ENCODE measurements around the gene SHPK.

The SHPK gene

GRCh38 chr17:3658784-3659449 is 22.9 kb upstream of the SHPK start:
- no peak overlapping the region for H3K4me3 ChIP-seq (ENCODE audit: low read length)
- no peak overlapping the region for H3K27ac ChIP-seq (ENCODE audit: low read depth, low read length)
- no peaks in the 10 kb centered on the region for H3K9me3 ChIP-seq (ENCODE audit: insufficient read depth, low read depth, low read length)
- peaks cover 29% of the 10 kb centered on the region for H3K36me3 ChIP-seq (ENCODE audit: insufficient read depth, low read length)
- H3K9ac ChIP-seq (ENCODE audit: low read depth, low read length), result no peak overlapping the region
- no peaks in the 10 kb centered on the region for H3K27me3 ChIP-seq (ENCODE audit: insufficient read depth, low read length)
- 87% methylated on average over 22 of the region's 22 CpGs for WGBS
- H3K4me1 ChIP-seq (ENCODE audit: insufficient read depth, low read length), result 0 out of 2 replicates have a peak, but pooled peaks cover 5% of the 10 kb centered on the region

- Histone ChIP-seq H3K36me3 (ENCODE audit: insufficient read depth, low read length) (peaks cover 22% of the 10 kb centered on the region), H3K4me1 (ENCODE audit: insufficient read depth, low read length) (0 out of 2 replicates have a peak, but pooled peaks cover 5% of the 10 kb centered on the region), H3K4me3 (ENCODE audit: low read length) (no peak overlapping the region), H3K9me3 (ENCODE audit: insufficient read depth, low read depth, low read length) (no peaks in the 10 kb centered on the region), H3K27ac (ENCODE audit: low read depth, low read length) (no peak overlapping the region), H3K9ac (ENCODE audit: low read depth, low read length) (no peak overlapping the region), H3K27me3 (ENCODE audit: insufficient read depth, low read length) (no peaks in the 10 kb centered on the region)
- 92% methylated on average over 42 of the region's 42 CpGs for WGBS
Measured at GRCh38 chr17:3657874-3658783, 22.1 kb upstream of the SHPK start.

- Histone ChIP-seq H3K27ac (ENCODE audit: low read depth, low read length) (no peak overlapping the region), H3K4me1 (ENCODE audit: insufficient read depth, low read length) (0 out of 2 replicates have a peak, but pooled peaks cover 5% of the 10 kb centered on the region), H3K27me3 (ENCODE audit: insufficient read depth, low read length) (no peaks in the 10 kb centered on the region), H3K9me3 (ENCODE audit: insufficient read depth, low read depth, low read length) (no peaks in the 10 kb centered on the region), H3K36me3 (ENCODE audit: insufficient read depth, low read length) (peaks cover 20% of the 10 kb centered on the region), H3K4me3 (ENCODE audit: low read length) (no peak overlapping the region), H3K9ac (ENCODE audit: low read depth, low read length) (no peak overlapping the region)
- WGBS, result 93% methylated on average over 7 of the region's 7 CpGs
Measured at GRCh38 chr17:3657588-3657869, 21.5 kb upstream of the SHPK start.

GRCh38 chr17:3656755-3657587 is 20.9 kb upstream of the SHPK start:
- 92% methylated on average over 15 of the region's 16 CpGs for WGBS
- 0 out of 2 replicates have a peak, but pooled peaks cover 5% of the 10 kb centered on the region for H3K4me1 ChIP-seq (ENCODE audit: insufficient read depth, low read length)
- H3K27me3 ChIP-seq (ENCODE audit: insufficient read depth, low read length), result no peaks in the 10 kb centered on the region
- H3K4me3 ChIP-seq (ENCODE audit: low read length), result no peak overlapping the region
- no peaks in the 10 kb centered on the region for H3K9me3 ChIP-seq (ENCODE audit: insufficient read depth, low read depth, low read length)
- peaks cover 20% of the 10 kb centered on the region for H3K36me3 ChIP-seq (ENCODE audit: insufficient read depth, low read length)
- no peak overlapping the region for H3K9ac ChIP-seq (ENCODE audit: low read depth, low read length)
- no peak overlapping the region for H3K27ac ChIP-seq (ENCODE audit: low read depth, low read length)

GRCh38 chr17:3656353-3656752 is 20.3 kb upstream of the SHPK start:
- Histone ChIP-seq H3K9me3 (ENCODE audit: insufficient read depth, low read depth, low read length) (no peaks in the 10 kb centered on the region), H3K27ac (ENCODE audit: low read depth, low read length) (no peak overlapping the region), H3K36me3 (ENCODE audit: insufficient read depth, low read length) (peaks cover 20% of the 10 kb centered on the region), H3K4me3 (ENCODE audit: low read length) (no peak overlapping the region), H3K4me1 (ENCODE audit: insufficient read depth, low read length) (0 out of 2 replicates have a peak, but pooled peaks cover 5% of the 10 kb centered on the region), H3K27me3 (ENCODE audit: insufficient read depth, low read length) (no peaks in the 10 kb centered on the region), H3K9ac (ENCODE audit: low read depth, low read length) (no peak overlapping the region)
- 96% methylated on average over 15 of the region's 16 CpGs for WGBS

GRCh38 chr17:3655766-3656165 is 19.7 kb upstream of the SHPK start:
- Histone ChIP-seq H3K9ac (ENCODE audit: low read depth, low read length) (no peak overlapping the region), H3K4me3 (ENCODE audit: low read length) (no peak overlapping the region), H3K27me3 (ENCODE audit: insufficient read depth, low read length) (no peaks in the 10 kb centered on the region), H3K27ac (ENCODE audit: low read depth, low read length) (no peak overlapping the region), H3K4me1 (ENCODE audit: insufficient read depth, low read length) (0 out of 2 replicates have a peak, but pooled peaks cover 5% of the 10 kb centered on the region), H3K9me3 (ENCODE audit: insufficient read depth, low read depth, low read length) (no peaks in the 10 kb centered on the region), H3K36me3 (ENCODE audit: insufficient read depth, low read length) (peaks cover 15% of the 10 kb centered on the region)
- WGBS, result 91% methylated on average over 8 of the region's 11 CpGs

- Histone ChIP-seq H3K4me3 (ENCODE audit: low read length) (no peak overlapping the region), H3K27ac (ENCODE audit: low read depth, low read length) (no peak overlapping the region), H3K27me3 (ENCODE audit: insufficient read depth, low read length) (no peaks in the 10 kb centered on the region), H3K4me1 (ENCODE audit: insufficient read depth, low read length) (no peaks in the 10 kb centered on the region), H3K36me3 (ENCODE audit: insufficient read depth, low read length) (peaks cover 28% of the 10 kb centered on the region), H3K9ac (ENCODE audit: low read depth, low read length) (no peak overlapping the region), H3K9me3 (ENCODE audit: insufficient read depth, low read depth, low read length) (no peaks in the 10 kb centered on the region)
- 76% methylated on average over 20 of the region's 20 CpGs for WGBS
Measured at GRCh38 chr17:3647769-3648555, 11.9 kb upstream of the SHPK start.

- Histone ChIP-seq H3K27me3 (ENCODE audit: insufficient read depth, low read length) (no peaks in the 10 kb centered on the region), H3K4me1 (ENCODE audit: insufficient read depth, low read length) (no peaks in the 10 kb centered on the region)
- WGBS, result 92% methylated on average over 12 of the region's 12 CpGs
Measured at GRCh38 chr17:3647251-3647650, 11.2 kb upstream of the SHPK start.

GRCh38 chr17:3645310-3645709 is 9.3 kb upstream of the SHPK start:
- Histone ChIP-seq H3K4me3 (ENCODE audit: low read length) (no peak overlapping the region), H3K36me3 (ENCODE audit: insufficient read depth, low read length) (peaks cover 40% of the 10 kb centered on the region), H3K9me3 (ENCODE audit: insufficient read depth, low read depth, low read length) (no peaks in the 10 kb centered on the region), H3K4me1 (ENCODE audit: insufficient read depth, low read length) (peaks cover 5% of the 10 kb centered on the region), H3K27me3 (ENCODE audit: insufficient read depth, low read length) (no peaks in the 10 kb centered on the region), H3K27ac (ENCODE audit: low read depth, low read length) (no peak overlapping the region), H3K9ac (ENCODE audit: low read depth, low read length) (no peak overlapping the region)
- 56% methylated on average over 5 of the region's 5 CpGs for WGBS

More at GRCh38 chr17:3647251-3647650, 11.2 kb upstream of the SHPK start:
- Histone ChIP-seq H3K27ac (ENCODE audit: low read depth, low read length) (no peak overlapping the region), H3K9ac (ENCODE audit: low read depth, low read length) (no peak overlapping the region; the same call in 1 of the 2 replicates), H3K4me3 (ENCODE audit: low read length) (no peak overlapping the region), H3K36me3 (ENCODE audit: insufficient read depth, low read length) (peaks cover 31% of the 10 kb centered on the region), H3K9me3 (ENCODE audit: insufficient read depth, low read depth, low read length) (no peaks in the 10 kb centered on the region)

GRCh38 chr17:3643889-3644349 is 7.9 kb upstream of the SHPK start:
- no peaks in the 10 kb centered on the region for H3K27me3 ChIP-seq (ENCODE audit: insufficient read depth, low read length)
- H3K9me3 ChIP-seq (ENCODE audit: insufficient read depth, low read depth, low read length), result no peaks in the 10 kb centered on the region
- H3K9ac ChIP-seq (ENCODE audit: low read depth, low read length), result no peak overlapping the region
- no peak overlapping the region for H3K27ac ChIP-seq (ENCODE audit: low read depth, low read length)
- H3K36me3 ChIP-seq (ENCODE audit: insufficient read depth, low read length), result peaks cover 33% of the 10 kb centered on the region
- H3K4me1 ChIP-seq (ENCODE audit: insufficient read depth, low read length), result peaks cover 9% of the 10 kb centered on the region
- H3K4me3 ChIP-seq (ENCODE audit: low read length), result no peak overlapping the region
- WGBS, result 89% methylated on average over 4 of the region's 4 CpGs
